ENCODE measurements around the gene NDUFS2.

DNA sequence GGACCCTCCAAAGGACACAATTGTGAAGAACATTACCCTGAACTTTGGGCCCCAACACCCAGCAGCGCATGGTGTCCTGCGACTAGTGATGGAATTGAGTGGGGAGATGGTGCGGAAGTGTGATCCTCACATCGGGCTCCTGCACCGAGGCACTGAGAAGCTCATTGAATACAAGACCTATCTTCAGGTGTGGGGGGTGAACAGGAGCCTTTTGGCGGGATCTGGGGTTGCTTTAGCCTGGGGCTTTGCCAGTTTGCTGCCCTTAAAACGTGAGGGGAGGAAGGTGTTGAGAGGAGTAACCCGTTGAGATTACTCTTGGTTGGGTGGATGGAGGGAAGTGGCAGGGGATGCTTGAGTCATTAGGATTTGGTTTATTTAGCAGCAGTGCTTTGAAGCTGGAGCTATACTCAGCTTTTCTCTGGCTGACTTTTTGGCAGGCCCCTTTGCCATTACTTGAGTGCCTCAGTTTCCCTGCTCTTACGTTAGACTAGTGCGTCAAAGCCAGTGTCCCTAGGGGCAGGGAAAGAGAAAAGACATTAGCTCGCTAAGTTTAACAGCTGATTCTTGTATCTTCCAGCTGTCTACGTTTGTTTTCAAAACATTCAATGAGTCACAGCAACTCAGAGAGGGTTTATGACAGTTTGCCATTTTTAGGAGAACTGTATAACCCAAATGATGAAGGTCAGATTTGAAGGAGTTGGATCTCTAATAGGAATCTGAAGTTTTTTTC, 4.4 kb downstream of the NDUFS2 start:
- no peak for TF ChIP-seq POLR2AphosphoS5 (IDR thresholded peaks at IDR 0.05; ENCODE audit: borderline replicate concordance, low read depth, low read length)
- no peak for TF ChIP-seq FOXP2 (optimal IDR thresholded peaks at IDR 0.05; ENCODE audit: control extremely low read depth, extremely low read length, insufficient read depth)

All from SK-N-MC (cell line).